ENCODE measurements around the gene PLEKHA7.
A peak's percentile ranks its signal among the peaks of the same experiment; 100 is the strongest.

Gene PLEKHA7

DNA sequence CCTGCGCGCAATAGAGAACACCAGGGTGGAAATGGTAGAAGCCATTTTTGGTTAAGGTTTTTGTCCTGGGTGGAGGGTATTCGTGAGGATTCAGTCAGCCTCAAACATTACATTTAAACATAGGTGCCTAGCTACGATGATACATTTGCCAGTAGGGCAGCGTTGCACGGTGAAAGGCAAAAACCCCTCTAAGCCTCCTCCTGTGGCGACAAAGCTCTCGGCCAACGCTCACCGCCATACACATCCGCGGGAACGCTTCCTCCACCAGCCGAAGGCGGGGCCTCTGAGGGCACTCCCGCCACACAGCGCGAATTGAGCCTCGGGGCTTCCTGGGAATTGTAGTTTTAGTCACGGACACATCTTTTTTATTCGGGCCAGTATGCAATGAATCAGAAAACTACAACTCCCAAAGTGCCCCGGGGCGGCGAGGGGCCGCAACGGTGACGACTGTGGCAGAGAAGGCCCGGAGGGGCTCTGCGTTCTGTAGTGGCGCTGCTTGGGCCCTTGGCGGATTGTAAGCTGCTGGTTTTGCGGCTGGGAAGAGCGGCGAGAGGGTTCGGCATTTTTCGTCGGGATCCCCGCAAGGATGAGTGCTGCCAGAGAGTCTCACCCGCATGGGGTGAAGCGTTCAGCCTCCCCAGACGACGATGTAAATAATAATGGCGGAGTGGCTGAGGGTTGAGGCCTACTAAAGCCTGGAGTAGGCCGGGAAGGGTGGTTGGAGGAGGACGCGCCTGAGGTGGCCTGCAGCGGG is 275.8 kb downstream of the PLEKHA7 start, which contains the start of gene C11orf58:
Gene C11orf58, plus strand, starts transcription at position 455 of the 754 bp plus-strand sequence. Its CDS starts 132 bp downstream, at position 587.
- peak within 1 kb of the TSS; percentile 79 for H3K4me3 ChIP-seq (replicated peaks; ENCODE audit: insufficient read depth, low read length)
- peak; percentile 86 to 97 for DNase-seq (ENCODE audit: low read depth in 1 of 2, low spot score in 1 of 2)
- TF ChIP-seq GABPA (IDR thresholded peaks at IDR 0.05; ENCODE audit: low read depth), result 0 out of 2 replicates have a peak, but pooled peaks have one; percentile 16
- TF ChIP-seq, protein P1, sequence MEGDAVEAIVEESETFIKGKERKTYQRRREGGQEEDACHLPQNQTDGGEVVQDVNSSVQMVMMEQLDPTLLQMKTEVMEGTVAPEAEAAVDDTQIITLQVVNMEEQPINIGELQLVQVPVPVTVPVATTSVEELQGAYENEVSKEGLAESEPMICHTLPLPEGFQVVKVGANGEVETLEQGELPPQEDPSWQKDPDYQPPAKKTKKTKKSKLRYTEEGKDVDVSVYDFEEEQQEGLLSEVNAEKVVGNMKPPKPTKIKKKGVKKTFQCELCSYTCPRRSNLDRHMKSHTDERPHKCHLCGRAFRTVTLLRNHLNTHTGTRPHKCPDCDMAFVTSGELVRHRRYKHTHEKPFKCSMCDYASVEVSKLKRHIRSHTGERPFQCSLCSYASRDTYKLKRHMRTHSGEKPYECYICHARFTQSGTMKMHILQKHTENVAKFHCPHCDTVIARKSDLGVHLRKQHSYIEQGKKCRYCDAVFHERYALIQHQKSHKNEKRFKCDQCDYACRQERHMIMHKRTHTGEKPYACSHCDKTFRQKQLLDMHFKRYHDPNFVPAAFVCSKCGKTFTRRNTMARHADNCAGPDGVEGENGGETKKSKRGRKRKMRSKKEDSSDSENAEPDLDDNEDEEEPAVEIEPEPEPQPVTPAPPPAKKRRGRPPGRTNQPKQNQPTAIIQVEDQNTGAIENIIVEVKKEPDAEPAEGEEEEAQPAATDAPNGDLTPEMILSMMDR (IDR thresholded peaks at IDR 0.05; ENCODE audit: insufficient read depth, low read length), result no peak
- TF ChIP-seq POLR2AphosphoS5 (IDR thresholded peaks at IDR 0.05; ENCODE audit: low read depth), result peak; percentile 97
- TF ChIP-seq SPI1 (IDR thresholded peaks at IDR 0.05; ENCODE audit: borderline replicate concordance, low read depth), result no peak
- TF ChIP-seq, protein P2, sequence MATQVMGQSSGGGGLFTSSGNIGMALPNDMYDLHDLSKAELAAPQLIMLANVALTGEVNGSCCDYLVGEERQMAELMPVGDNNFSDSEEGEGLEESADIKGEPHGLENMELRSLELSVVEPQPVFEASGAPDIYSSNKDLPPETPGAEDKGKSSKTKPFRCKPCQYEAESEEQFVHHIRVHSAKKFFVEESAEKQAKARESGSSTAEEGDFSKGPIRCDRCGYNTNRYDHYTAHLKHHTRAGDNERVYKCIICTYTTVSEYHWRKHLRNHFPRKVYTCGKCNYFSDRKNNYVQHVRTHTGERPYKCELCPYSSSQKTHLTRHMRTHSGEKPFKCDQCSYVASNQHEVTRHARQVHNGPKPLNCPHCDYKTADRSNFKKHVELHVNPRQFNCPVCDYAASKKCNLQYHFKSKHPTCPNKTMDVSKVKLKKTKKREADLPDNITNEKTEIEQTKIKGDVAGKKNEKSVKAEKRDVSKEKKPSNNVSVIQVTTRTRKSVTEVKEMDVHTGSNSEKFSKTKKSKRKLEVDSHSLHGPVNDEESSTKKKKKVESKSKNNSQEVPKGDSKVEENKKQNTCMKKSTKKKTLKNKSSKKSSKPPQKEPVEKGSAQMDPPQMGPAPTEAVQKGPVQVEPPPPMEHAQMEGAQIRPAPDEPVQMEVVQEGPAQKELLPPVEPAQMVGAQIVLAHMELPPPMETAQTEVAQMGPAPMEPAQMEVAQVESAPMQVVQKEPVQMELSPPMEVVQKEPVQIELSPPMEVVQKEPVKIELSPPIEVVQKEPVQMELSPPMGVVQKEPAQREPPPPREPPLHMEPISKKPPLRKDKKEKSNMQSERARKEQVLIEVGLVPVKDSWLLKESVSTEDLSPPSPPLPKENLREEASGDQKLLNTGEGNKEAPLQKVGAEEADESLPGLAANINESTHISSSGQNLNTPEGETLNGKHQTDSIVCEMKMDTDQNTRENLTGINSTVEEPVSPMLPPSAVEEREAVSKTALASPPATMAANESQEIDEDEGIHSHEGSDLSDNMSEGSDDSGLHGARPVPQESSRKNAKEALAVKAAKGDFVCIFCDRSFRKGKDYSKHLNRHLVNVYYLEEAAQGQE (IDR thresholded peaks at IDR 0.05; ENCODE audit: insufficient replicate concordance, low read depth), result peak; percentile 63
- peak within 1 kb of the TSS; percentile 96 for H3K27ac ChIP-seq (replicated peaks)
- no peaks in the 10 kb centered on the region for H3K27me3 ChIP-seq (ENCODE audit: insufficient read depth, poor library complexity, severe bottlenecking)

DNA sequence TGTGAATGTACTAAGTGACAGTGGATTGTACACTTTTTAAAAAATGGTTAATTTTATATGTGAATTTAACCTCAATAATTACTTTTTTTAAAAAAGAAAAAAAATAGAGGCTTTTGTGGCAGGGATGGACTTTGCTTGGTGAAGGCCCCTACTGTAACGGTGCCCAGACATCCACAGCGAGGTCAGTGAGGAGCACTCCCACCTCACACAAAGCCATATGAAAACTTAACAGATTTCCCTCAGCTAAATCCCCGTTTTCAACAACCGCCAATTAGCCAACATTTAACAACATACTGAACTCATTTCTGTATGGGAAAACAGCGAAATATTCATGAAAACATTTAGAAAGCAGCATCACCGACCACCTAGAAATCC is 276.4 kb downstream of the PLEKHA7 start:
- Histone ChIP-seq H3K27ac (replicated peaks) (peak overlapping the region; percentile 96), H3K27me3 (ENCODE audit: insufficient read depth, poor library complexity, severe bottlenecking) (no peaks in the 10 kb centered on the region), H3K4me3 (replicated peaks; ENCODE audit: insufficient read depth, low read length) (peak overlapping the region; percentile 79)
- no peak for DNase-seq (ENCODE audit: low read depth in 1 of 2, low spot score in 1 of 2)
- TF ChIP-seq, protein P1 (IDR thresholded peaks at IDR 0.05; ENCODE audit: insufficient read depth, low read length), result no peak
- TF ChIP-seq SPI1 (IDR thresholded peaks at IDR 0.05; ENCODE audit: borderline replicate concordance, low read depth), result no peak
- TF ChIP-seq, protein P2 (IDR thresholded peaks at IDR 0.05; ENCODE audit: insufficient replicate concordance, low read depth), result no peak
- no peak for TF ChIP-seq POLR2AphosphoS5 (IDR thresholded peaks at IDR 0.05; ENCODE audit: low read depth)
- TF ChIP-seq GABPA (IDR thresholded peaks at IDR 0.05; ENCODE audit: low read depth), result no peak
